Transverse colon (tissue), 3 donors: Measurements from ENCODE around the gene PHF20.

Source experiments
- EP300 ChIP-seq: sonication (generic); formaldehyde crosslinking; IDR thresholded peaks from one replicate; pipeline ENCODE4 v1.6.1; 2017; ENCODE audit warnings: antibody characterized with exemption, low read depth
- POLR2A ChIP-seq: fragments of 450-650 bp; IDR thresholded peaks from one replicate; pipeline ENCODE4 v1.6.1; 2016; ENCODE audit warnings: antibody characterized with exemption, mild to moderate bottlenecking, moderate library complexity
- TF ChIP-seq, protein P1 (sequence below), 5 experiments: fragments of 200-600 bp in 3 of 5; fragments of 450-650 bp in 2 of 5; sonication (generic) in 3 of 5; IDR thresholded peaks; 1 replicate in 2 of 5; 2 replicates in 3 of 5; pipeline ENCODE4 v1.5.1; 2016 to 2017; ENCODE audit warnings: antibody characterized with exemption in 5 of 5, inconsistent platforms in 3 of 5, mild to moderate bottlenecking in 2 of 5, moderate library complexity in 1 of 5

DNA sequence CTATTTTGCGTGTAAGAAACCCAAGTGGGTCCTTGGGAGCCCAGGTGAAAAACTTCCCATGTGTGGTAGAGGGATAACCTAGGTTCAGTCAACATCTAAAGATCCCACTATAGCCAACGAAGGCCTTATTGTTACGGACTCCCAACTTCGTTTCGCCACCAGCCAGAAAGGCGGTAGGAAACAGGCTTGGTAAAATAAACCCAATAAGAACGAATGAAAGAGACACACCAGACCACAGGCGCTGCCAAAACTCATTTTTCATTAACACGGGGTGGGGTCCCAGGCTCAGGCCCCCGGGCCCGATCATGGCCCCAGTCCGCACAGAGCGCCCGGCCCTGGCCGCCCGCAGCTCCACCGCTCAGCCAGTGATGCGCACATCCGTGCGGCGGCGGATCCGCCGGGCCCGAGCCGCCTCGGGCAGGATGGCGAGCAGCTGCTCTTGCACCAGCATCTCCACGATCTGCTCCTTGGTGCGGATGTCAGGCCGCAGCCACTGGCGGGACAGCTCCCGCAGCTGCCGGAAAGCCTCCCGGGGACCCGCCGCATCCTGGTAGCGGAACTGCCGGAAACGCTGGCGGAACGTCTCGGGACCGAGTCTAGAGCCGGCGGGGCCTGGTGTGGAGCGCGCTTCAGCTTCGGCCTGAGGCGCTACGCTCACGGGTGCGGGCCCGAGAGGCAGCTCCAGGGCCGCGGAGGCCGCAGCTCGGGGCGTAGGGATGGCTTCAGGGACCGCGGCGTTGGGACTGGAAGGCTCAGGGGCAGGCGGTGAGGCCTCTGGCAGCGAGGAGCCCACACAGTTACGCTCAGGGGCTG is 181.8 kb downstream of the PHF20 start:
- TF ChIP-seq, protein P1, sequence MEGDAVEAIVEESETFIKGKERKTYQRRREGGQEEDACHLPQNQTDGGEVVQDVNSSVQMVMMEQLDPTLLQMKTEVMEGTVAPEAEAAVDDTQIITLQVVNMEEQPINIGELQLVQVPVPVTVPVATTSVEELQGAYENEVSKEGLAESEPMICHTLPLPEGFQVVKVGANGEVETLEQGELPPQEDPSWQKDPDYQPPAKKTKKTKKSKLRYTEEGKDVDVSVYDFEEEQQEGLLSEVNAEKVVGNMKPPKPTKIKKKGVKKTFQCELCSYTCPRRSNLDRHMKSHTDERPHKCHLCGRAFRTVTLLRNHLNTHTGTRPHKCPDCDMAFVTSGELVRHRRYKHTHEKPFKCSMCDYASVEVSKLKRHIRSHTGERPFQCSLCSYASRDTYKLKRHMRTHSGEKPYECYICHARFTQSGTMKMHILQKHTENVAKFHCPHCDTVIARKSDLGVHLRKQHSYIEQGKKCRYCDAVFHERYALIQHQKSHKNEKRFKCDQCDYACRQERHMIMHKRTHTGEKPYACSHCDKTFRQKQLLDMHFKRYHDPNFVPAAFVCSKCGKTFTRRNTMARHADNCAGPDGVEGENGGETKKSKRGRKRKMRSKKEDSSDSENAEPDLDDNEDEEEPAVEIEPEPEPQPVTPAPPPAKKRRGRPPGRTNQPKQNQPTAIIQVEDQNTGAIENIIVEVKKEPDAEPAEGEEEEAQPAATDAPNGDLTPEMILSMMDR (IDR thresholded peaks at IDR 0.05): no peak
- TF ChIP-seq POLR2A: no peak
- TF ChIP-seq EP300: no peak
